ENCODE data around the gene LCNL1.

LCNL1 gene

DNA sequence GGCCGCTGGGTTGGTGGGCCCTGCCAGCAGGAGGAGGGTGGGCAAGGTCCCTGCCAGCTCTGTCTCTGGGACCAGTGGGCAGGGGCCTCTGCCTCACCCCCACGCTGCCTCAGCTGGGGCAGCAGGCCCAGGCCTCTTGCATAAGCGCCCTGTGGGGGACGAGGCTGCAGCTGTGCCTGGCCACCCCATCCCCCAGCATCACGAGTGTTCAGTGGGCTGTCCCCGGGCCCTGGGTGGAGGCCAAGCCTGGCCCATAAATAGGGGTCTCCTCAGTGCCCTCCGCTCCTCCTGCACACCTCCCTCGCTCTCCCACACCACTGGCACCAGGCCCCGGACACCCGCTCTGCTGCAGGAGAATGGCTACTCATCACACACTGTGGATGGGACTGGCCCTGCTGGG, 5.6 kb upstream of the LCNL1 start, which contains the start of gene PTGDS:
TSS of gene PTGDS (plus strand) at position 282 of the 400 bp plus-strand sequence. CDS start at position 357, 75 bp downstream.
- no peak for DNase-seq

DNA sequence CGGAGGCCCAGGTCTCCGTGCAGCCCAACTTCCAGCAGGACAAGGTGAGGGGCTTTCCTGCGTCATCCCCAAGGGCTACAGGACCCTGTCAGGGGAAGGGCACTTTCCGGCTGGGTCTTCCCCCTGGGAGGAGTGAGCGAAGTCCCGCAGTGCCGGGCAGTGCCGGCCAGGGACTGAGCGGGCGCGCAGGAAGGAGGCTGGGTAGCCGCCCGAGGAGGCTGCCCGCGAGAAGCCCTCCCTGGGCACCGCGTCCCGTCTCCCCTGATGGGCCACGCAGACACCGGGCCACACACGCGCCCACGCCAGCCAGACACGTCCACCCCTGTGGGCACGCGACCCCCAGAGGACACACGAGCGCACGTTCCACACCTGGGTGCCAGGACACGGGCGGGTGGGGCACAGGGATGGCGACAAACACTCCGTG, 5.1 kb upstream of the LCNL1 start:
- no peak for DNase-seq

DNA sequence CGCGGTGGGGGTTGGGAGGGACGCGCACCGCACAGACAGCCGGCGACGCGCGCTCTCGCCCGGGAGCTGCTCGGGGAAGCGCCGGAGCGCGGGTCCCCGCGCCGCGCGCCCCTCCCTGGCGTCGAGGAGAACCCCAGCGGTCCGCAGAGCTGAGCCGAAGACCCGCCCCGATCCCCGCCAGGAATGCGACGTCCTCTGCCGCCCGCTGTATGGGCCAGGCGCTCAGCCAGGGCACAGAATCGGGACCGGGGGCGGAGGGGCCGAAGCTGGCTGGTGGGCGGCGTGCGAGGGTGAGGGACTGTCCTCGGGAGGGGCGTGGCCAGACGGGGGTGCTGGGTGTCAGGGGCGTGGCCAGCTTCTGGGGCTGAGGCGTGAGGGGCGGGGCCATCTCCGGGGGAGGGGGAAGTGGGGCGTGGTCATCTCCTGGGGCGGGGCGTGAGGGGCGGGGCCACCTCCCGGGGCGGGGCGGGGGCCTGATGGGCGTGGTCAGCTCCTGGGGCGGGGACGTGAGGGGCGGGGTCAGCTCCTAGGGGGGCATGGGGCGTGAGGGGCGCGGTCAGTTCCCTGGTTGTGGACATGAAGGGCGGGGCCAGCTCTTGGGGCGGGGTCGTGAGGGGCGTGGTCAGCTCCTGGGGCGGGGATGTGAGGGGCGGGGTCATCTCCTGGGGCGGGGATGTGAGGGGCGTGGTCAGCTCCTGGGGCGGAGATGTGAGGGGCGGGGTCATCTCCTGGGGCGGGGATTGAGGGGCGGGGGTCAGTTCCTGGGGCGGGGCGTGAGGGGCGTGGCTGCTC, 4.5 kb upstream of the LCNL1 start:
- peak; percentile 71 for DNase-seq

DNA sequence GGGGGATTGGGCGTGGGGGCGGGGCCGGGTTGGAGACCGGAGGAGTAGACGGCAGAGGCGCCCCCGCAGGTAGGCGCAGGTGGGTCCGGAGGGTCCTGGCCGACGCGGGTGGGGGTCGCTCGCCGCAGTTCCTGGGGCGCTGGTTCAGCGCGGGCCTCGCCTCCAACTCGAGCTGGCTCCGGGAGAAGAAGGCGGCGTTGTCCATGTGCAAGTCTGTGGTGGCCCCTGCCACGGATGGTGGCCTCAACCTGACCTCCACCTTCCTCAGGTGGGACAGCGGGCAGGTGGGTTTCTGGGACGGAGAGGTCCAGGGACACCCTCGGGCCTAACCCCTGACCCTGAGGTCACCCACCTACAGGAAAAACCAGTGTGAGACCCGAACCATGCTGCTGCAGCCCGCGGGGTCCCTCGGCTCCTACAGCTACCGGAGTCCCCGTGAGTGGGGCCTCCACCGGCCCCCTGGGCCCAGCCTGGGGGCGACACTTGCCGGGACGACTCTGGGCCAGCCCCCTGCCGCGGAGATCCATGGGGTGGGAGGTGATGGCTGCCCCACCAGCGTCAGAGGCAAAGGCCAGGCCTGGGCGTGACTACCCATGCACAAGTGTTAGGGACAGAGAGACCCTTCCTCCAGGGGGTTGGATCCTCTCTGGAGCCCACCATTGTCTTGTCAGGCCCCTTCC, 3.8 kb upstream of the LCNL1 start:
- no peak for DNase-seq

DNA sequence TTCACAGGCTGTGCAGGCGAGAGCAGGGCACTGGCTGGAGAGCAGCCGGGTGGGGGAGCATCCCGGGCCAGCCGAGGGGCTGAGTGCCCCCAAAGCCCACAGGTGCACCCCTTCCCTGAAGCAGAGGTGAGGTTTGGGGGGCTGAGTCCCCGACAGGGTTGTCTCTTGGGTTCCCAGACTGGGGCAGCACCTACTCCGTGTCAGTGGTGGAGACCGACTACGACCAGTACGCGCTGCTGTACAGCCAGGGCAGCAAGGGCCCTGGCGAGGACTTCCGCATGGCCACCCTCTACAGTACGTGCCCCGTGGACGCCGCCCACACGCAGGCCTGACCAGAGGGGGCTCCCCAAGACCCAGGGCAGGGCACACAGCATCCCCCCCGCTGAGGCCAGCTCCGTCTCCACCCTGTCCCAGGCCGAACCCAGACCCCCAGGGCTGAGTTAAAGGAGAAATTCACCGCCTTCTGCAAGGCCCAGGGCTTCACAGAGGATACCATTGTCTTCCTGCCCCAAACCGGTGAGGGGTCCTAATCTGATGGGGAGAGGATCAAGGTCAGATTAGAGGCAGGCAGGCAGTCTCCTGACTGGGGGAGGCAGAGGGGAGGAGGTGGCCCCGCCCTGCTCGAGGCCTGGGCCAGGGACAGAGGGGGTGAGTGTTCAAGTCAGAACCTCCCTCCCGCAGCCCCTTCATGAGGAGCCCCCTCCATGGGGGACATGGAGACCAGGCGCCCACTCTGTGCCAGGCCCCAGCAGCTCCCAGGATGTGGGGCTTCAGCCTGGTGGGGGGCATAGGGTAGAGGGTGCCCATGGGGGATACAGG, 2.8 kb upstream of the LCNL1 start:
- DNase-seq: no peak

DNA sequence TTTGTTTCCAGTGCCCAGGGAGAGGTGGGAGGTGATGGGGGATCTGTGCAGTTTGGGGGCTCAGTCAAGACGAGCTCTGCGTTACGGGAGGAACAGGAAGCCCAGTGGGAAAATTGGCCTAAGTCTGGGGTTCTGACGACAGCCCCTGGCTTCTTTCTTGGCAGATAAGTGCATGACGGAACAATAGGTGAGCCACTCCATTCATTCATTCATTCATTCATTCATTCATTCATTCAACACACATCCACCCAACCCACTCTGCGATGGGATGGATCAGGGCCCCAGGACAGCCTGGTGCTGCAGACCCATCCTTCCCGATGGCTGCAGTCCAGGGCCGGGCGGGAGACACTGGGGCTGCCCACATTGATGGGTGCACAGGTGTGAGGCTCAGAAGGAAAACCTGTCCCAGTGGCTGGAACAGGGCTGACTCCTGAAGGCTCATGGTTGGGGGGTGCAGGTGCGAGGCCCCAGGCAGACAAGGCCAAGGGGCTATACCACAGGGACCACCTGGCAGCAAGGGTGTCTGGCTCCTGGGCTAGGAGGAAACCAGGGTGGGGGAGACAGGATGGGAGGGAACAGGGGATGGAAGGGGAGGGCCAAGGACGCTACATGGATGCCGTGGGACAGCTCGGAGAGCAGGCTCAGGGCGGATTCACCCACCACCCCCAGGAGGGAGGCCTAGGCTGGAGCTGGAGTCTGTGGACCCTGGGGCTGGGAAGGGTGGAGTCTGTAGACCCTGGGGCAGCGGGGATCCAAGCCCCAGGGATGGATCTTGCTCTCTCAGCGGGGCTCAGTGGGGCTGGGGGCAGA, 1.9 kb upstream of the LCNL1 start:
- DNase-seq: no peak

DNA sequence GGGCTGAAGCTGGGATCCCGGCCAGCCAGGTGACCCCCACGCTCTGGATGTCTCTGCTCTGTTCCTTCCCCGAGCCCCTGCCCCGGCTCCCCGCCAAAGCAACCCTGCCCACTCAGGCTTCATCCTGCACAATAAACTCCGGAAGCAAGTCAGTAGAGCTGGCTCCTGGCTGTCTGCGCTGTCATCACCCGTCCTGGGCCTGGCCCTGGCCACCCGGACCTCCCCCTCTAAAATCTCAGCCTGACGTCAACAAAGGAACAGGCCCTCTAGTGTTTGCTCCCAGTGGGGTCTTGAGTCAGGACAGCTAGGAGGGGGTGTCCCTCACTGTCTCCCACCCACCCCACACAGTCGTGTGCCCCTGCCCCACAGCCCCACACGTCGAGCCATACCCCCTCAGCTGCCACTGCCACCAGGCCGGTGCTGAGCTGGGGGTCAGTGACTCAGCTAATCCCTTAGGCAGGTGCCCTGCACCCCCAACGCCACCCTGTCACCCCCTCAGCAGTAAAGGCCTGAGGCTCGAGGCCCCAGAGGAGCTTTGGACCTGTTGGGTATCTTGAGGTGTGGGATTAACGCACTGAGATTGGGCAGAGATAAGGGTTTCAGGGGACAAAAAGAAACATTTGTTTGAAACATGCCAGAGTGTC, 1.1 kb upstream of the LCNL1 start:
- no peak for DNase-seq

DNA sequence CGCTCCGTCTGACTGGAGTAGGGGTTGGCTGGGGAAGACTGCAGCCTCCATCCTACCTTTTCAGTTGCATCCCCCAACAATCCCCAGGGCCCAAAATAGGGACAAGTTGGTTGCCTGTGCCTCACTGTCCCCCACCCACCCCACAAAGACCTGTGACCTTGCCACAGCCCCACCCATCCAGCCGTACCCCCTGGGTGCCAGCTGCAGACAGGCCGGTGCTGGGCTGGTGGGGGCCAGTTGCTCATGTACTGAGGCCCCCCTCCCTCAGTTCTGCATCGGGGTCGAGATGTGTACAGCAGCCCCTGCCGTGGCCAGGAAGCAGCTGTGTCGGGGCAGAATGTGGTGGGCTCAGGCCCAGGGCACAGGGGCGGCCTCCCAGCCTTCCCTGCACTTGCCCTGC, 374 bp downstream of the LCNL1 start:
- no peak for DNase-seq

DNA sequence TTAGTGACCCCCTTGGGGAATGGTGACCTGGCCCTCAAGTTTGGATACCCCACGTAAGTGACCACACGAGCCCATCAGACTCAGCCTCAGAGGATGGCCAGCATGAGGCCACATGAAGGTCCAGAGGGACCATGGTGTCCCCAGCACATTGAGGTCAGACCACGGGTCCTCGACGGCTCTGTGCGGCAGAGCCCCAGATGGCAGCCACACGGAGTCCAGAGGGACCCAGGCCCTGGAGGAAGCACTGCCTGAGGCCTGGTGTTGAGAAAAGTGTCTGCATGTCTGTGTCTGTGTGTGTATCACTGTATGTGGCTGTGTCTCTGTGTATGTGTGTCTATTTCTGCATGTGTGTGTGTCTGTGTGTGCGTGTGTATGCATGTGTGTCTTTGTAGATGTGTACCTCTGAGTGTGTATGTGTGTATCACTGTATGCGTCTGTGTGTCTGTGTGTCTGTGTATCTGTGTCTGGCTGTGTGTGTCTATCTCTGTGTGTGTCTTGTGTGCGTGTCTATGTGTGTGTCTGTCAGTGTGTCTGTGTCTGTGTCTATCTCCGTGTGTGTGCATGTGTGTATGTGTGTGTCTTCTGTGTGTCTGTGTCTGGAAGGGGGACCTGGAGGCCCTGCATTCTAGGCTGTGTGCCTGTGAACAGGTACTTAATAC, 992 bp downstream of the LCNL1 start:
- DNase-seq: no peak

DNA sequence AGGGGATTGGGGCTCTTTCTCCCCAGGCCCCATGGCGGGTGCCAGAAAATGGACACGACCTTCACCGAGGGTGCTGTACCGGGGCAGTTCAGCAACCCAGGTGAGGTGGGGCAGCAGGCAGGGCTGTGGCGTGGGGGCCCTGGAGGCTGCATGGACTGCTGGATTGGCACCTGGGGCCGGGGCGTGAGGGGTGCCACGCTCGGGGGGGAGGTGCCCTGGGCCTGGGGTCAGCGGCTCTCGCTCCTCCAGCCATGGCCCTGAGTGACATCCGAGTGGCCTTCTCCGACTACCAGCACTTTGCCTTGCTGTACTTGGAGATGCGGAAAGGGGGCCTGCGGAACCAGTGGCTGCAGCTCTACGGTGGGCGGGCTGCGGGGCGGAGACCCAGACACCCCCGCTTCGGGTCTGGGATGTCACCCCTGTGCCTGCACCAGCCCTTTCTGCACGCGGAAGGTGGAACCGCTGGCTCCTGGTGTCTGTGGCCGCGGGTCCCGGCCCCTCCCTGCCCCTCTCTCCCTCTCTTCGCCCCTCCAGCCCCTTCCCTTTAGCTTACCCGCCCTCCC, 1.8 kb downstream of the LCNL1 start:
- no peak for DNase-seq

DNA sequence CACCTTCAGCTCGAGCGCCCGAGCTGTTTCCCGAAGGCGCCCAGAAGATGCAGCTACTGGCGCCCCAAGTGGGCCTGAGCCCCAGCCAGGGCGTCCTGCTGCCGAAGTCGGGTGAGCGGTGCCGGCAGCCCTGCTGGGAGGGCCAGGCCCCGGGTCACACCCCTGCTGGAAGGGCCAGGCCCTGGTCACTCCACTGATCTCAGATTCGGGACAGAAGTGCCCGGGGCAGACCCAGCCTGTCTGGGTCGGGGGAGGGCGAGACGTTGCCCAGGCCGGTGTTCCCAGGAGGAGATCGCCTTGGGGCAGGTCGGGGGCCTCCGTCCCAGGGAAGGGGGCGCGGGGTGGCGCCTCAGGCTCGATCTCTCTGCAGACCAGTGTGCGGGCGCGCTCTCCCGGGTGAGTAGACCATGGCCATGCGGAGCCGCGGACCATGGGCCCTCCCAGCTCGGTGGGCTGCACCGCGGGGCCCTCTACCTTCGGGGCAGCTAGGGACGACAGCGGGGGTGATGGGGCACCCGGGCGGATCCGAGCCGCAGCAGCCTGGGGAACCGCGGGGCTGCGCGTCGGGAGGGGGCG, 2.3 kb downstream of the LCNL1 start:
- no peak for DNase-seq

DNA sequence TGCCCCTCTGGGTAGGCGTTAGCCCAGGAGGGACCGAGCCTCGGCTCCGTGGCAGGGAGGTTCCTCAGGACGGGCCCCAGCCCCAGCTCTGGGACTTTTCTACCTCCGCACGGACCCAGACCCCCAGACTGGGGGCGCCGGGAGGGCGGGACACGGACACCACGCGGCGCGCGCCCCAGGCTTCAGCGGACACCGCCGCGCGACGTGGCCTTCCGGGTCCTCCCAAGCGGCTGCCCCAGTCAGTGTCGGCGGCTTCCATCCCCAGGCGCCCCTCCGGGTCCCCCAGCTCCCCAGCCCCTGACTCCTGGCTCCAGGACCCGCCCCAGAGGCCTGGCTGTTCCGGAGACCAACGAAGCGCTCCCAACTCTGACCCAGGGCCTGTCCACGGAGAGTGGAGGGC, 3.1 kb downstream of the LCNL1 start:
- no peak for DNase-seq

DNA sequence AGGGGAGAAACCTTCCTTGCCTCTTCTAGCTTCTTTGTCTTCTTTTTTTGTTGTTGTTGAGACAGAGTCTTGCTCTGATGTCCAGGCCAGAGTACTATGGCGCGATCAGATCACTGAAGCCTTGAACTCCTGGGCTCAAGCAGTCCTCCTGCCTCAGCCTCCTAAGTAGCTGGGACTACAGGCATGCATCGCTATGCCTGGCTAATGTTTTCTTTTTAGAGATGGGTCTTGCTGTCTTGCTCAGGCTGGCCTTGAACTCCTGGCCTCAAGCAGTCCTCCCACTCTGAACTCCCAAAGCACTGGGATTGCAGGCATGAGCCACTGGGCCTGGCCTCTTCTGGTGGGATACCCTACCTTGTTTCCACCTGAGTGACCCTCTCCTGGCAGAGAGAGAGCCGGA, 6.1 kb downstream of the LCNL1 start:
- DNase-seq: no peak

DNA sequence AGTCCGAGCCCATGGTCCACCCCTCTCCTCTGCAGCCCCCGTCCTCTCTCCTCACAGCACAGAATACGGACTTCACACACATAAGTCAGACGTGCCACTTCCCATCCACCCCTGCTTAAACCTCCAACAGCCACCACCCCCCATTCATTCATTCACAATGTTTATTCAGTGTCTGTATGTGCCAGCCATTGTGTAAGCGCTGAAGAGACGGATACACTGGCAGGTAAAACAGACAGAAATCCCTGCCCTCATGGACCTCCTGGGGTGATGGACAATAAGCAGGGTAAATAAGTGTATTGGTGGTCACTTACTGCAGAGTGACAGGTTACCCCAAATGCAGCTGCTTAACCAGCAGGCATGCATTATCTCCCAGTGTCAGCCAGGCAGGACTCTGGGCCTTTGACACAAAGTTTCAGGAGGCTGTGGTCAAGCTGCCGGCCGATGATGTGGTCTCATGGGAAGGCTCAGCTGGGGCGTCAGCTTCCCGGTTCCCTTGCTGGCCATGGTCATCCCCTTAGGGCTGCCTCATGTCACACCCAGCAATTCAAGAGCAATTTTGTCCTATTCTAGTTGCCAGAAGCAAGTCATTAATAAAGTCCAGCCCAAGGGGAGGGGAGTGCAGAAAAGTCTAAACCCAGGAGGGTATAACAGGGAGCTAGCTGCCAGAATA, 7.6 kb downstream of the LCNL1 start:
- DNase-seq: no peak

DNA sequence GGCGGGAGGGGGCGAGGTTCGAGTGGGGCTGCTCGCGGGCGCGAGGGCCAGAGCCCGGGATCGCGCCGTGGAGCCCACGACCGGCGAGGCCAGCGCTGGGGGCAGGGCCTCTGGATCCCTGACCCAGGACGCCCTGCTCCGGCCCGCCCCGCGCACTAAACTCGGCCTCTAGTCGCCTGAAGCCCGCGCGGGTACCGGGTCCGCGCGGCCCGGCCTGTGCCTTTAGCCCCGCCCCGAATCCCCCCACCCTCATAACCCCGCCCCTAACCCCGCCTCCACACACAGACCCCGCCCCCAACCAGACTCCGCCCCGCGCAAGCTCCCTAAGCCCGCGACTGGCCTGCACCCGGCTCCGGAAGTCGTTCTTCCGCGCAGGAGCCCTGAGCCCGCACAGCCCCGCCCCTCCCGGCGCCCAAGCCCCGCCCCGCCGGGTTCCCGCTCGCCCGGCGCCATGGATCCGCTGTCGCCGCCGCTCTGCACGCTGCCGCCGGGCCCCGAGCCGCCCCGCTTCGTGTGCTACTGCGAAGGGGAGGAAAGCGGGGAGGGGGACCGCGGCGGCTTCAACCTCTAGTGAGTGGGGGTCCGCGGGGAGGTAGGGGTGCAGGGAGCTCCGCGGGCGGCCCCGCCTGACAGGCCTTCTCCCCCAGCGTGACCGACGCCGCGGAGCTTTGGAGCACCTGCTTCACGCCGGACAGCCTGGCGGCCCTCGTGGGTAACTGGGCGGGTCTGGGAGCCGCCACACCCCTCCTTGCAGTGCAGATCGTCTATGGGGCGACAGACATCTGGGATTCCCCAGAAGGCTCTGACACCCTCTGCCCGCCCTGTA, 9.4 kb downstream of the LCNL1 start, which contains the start of gene PAXX:
TSS of gene PAXX (plus strand) at position 430 of the 826 bp plus-strand sequence. CDS start at position 452, 22 bp downstream.
- DNase-seq: peak; percentile 97

DNA sequence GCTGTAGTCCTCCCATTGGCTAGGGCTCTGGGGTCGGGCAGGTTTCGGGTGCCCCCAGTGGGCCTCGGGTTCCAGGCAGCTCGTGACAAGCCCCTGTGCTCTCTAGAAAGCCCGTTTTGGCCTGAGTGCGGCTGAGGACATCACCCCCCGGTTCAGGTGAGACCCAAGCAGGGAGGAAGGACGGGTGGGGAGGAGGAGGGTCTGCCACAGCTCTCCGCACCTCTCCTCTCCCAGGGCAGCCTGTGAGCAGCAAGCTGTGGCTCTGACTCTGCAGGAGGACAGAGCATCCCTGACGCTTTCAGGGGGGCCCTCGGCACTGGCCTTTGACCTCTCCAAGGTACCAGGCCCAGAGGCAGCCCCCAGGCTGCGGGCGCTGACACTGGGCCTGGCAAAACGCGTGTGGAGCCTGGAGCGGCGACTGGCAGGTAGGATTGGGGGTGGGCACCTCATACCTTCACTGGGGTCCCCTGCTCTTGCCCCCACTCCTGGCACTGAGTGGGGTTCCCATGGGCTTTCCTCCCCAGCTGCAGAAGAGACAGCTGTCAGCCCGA, 10.1 kb downstream of the LCNL1 start:
- no peak for DNase-seq

DNA sequence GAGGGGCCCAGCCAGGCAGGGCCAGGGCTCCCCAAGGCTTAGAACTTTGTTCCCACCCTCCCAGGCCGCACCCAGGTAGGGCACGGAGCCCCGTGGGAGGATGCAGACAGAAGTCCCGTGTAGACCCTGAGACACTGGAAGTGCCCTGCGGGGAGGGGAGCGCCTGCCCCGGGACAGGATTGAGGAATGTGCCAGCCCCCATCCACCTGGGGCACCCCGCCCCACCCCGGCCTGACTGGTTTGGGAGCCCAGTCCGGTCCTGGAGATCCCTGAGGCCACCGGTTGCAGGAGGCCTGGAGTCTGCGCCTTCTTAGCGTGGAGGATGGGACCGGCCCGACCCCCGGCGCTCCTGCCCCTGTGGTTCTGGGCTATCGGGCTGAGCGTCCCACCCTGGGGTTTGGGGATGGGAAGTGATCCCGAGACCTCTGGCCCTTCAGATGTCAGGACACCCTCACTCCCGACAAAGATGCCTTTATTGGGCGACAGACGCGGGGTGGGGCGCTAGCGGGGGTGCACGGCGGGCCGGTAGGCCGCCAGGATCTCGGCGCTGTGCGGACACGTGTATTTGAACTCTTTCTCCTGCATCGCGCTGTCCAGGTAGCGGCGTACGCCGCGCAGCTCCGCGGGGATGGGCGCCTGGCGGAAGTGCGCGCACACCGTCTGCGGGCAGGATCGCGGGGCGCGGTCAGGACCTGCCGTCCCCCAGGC, 11.5 kb downstream of the LCNL1 start:
- DNase-seq: no peak

DNA sequence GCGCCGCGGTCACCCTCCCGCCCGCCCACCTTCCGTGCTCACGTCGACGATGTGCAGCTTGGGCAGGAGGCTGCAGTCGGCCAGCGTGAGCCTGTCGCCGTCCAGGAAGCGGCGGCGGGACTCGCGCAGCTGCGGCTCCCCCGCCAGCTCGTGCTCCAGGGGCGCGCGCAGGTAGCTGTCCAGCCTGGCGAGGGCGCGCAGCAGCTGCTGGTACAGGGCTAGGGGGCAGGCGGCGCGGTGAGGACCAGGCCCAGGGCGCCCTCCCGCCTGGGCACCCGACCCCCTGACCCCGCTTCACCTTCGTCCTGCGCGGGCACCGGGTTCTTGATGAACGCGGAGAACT, 12.1 kb downstream of the LCNL1 start:
- no peak for DNase-seq

Data from RPMI8226 (cell line).